KOPT-K1 (cell line): Measurements from ENCODE around the gene FSD1L.

Source experiments
- H3K27ac ChIP-seq: fragments of 200-600 bp; sonication (generic); 2 replicates; pipeline ENCODE4 v1.5.1; 2016; ENCODE audit warnings: antibody characterized with exemption, mild to moderate bottlenecking, low read depth, low read length; ENCODE audit not compliant: poor library complexity, severe bottlenecking
- H3K36me3 ChIP-seq: fragments of 200-600 bp; sonication (generic); 2 replicates; pipeline ENCODE4 v1.5.1; 2017; ENCODE audit warnings: antibody characterized with exemption, mild to moderate bottlenecking, low read length, moderate library complexity; ENCODE audit not compliant: insufficient read depth
- H3K9me3 ChIP-seq: fragments of 200-600 bp; sonication (generic); 2 replicates; pipeline ENCODE4 v1.5.1; 2017; ENCODE audit warnings: antibody characterized with exemption, low read length, mild to moderate bottlenecking; ENCODE audit not compliant: insufficient read depth, poor library complexity, severe bottlenecking

The FSD1L gene

GRCh38 chr9:105447386-105447813 is 434 bp upstream of the FSD1L start:
- H3K27ac ChIP-seq, result peak overlapping the region; percentile 60
- H3K9me3 ChIP-seq, result no peaks in the 10 kb centered on the region
- H3K36me3 ChIP-seq, result no peaks in the 10 kb centered on the region

- no peaks in the 10 kb centered on the region for H3K36me3 ChIP-seq
- H3K9me3 ChIP-seq, result no peaks in the 10 kb centered on the region
- H3K27ac ChIP-seq, result no peak overlapping the region
Observed at GRCh38 chr9:105449081-105449480, 1.2 kb downstream of the FSD1L start.

- H3K9me3 ChIP-seq, result peaks cover 3% of the 10 kb centered on the region
- H3K27ac ChIP-seq, result no peak overlapping the region
- no peaks in the 10 kb centered on the region for H3K36me3 ChIP-seq
Observed at GRCh38 chr9:105452185-105452584, 4.4 kb downstream of the FSD1L start.

- Histone ChIP-seq H3K36me3 (no peaks in the 10 kb centered on the region; the same call in 1 of the 2 replicates), H3K27ac (no peak overlapping the region), H3K9me3 (peaks cover 23% of the 10 kb centered on the region)
Observed at GRCh38 chr9:105455836-105456475, 8.1 kb downstream of the FSD1L start.

- H3K27ac ChIP-seq, result no peak overlapping the region
- peaks cover 23% of the 10 kb centered on the region for H3K9me3 ChIP-seq
- H3K36me3 ChIP-seq, result no peaks in the 10 kb centered on the region; the same call in 1 of the 2 replicates
Observed at GRCh38 chr9:105457560-105458294, 9.9 kb downstream of the FSD1L start.

GRCh38 chr9:105458404-105458803 is 10.6 kb downstream of the FSD1L start:
- Histone ChIP-seq H3K36me3 (no peaks in the 10 kb centered on the region; the same call in 1 of the 2 replicates), H3K9me3 (peaks cover 23% of the 10 kb centered on the region), H3K27ac (no peak overlapping the region)

- Histone ChIP-seq H3K27ac (no peak overlapping the region), H3K9me3 (peaks cover 23% of the 10 kb centered on the region), H3K36me3 (no peaks in the 10 kb centered on the region; the same call in 1 of the 2 replicates)
Observed at GRCh38 chr9:105459336-105459735, 11.5 kb downstream of the FSD1L start.

- peaks cover 7% of the 10 kb centered on the region; the same call in 1 of the 2 replicates for H3K36me3 ChIP-seq
- no peak overlapping the region for H3K27ac ChIP-seq
- no peaks in the 10 kb centered on the region for H3K9me3 ChIP-seq
Observed at GRCh38 chr9:105466898-105467455, 19.1 kb downstream of the FSD1L start.

GRCh38 chr9:105468875-105469274 is 21.0 kb downstream of the FSD1L start:
- Histone ChIP-seq H3K36me3 (peaks cover 7% of the 10 kb centered on the region; the same call in 1 of the 2 replicates), H3K27ac (no peak overlapping the region), H3K9me3 (no peaks in the 10 kb centered on the region)

GRCh38 chr9:105473221-105473620 is 25.4 kb downstream of the FSD1L start:
- H3K9me3 ChIP-seq, result no peaks in the 10 kb centered on the region
- H3K27ac ChIP-seq, result no peak overlapping the region
- H3K36me3 ChIP-seq, result peaks cover 7% of the 10 kb centered on the region; the same call in 1 of the 2 replicates

- Histone ChIP-seq H3K9me3 (no peaks in the 10 kb centered on the region), H3K36me3 (no peaks in the 10 kb centered on the region), H3K27ac (no peak overlapping the region)
Observed at GRCh38 chr9:105475302-105475701, 27.5 kb downstream of the FSD1L start.

GRCh38 chr9:105479846-105480245 is 32.0 kb downstream of the FSD1L start:
- H3K27ac ChIP-seq, result no peak overlapping the region

GRCh38 chr9:105483618-105484017 is 35.8 kb downstream of the FSD1L start:
- no peaks in the 10 kb centered on the region for H3K36me3 ChIP-seq
- H3K27ac ChIP-seq, result no peak overlapping the region
- no peaks in the 10 kb centered on the region for H3K9me3 ChIP-seq

More at GRCh38 chr9:105479846-105480245, 32.0 kb downstream of the FSD1L start:
- Histone ChIP-seq H3K36me3 (no peaks in the 10 kb centered on the region), H3K9me3 (no peaks in the 10 kb centered on the region)

- H3K9me3 ChIP-seq, result no peaks in the 10 kb centered on the region
- H3K27ac ChIP-seq, result no peak overlapping the region
- H3K36me3 ChIP-seq, result no peaks in the 10 kb centered on the region
Observed at GRCh38 chr9:105484226-105484625, 36.4 kb downstream of the FSD1L start.

- H3K27ac ChIP-seq, result no peak overlapping the region
- no peaks in the 10 kb centered on the region for H3K36me3 ChIP-seq
- H3K9me3 ChIP-seq, result no peaks in the 10 kb centered on the region
Observed at GRCh38 chr9:105485131-105485530, 37.3 kb downstream of the FSD1L start.
